Measurements from ENCODE around the gene TMEM116. TPM values are rescaled to one million over a fixed set of nuclear protein-coding genes. Genes with fewer than 3 reads are reported as not detected.
"Not testable (repeated sequence)": the region's sequence is repeated elsewhere in the genome, so short reads cannot be mapped to it uniquely, and the experiment has no call there.

TMEM116 gene
- total RNA-seq, 1 experiment from 2014 or later = 13.0 TPM

DNA sequence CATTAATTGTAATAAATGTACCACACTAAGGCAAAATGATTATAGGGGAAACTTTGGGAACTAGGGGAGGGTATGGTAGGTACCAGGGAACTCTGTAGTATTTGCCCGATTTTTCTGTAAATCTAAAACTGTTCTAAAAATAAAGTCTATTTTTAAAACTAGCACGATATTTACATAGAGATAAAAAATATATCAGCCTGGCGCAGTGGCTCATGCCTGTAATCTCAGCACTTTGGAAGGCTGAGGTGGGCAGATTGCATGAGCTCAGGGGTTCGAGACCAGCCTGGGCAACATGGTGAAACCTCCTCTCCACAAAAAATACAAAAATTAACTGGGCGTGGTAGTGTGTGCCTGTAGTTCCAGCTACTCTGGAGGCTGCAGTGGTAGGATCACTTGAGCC is 32.4 kb downstream of the TMEM116 start:
- DNase-seq (ENCODE audit: extremely low read depth, low read depth) = no peak

DNA sequence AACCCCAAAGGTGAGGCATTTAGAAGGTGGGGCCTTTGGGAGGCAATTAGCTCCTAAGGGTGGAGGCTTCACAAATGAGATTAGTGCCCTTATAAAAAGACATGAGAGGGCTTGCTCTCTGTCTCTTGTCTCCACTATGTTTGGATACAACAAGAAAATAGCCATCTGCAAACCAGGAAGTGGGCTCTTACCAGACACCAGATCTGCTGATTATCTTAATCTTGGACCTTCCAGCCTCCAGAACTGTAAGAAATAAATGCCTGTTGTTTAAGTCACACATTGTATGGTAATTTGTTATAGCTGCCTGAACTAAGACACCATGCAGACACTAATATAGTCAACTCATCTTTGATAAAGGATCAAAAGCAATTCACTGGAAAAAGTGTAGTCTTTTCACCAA is 34.4 kb downstream of the TMEM116 start:
- no peak for DNase-seq (ENCODE audit: extremely low read depth, low read depth)

DNA sequence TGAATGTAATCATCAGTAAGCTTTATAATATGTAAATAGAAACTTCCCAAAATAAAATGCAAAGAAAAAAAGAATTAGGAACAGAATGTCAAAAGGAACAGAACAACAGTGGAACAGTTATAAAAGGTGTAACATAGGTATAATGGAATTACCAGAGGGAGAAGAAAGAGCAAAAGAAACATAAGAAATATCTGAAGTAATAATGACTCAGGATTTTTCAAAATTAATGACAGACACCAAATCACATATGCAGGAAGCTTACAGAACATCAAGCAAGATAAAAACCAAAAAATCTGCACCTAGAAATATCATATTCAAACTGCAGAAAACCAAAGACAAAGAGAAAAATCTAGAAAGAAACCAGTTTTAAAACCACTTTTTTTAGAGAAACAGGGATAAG is 36.1 kb downstream of the TMEM116 start:
- DNase-seq (ENCODE audit: extremely low read depth, low read depth) = no peak

DNA sequence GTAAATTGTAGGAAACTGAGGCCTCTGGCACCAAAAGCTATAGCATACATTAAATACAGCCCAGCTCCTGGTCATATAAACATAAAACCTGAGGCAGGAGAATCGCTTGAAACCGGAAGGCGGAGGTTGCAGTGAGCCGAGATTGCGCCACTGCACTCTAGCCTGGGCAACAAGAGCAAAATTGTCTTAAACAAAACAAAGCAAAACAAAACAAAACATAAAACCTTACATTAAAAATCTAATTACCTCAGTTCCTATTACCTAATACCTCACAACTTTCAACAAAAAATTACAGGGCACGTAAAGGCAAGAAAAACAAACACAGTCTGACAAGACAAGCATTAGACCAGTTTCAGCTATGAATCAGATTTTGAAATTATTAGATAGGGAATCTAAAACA is 36.7 kb downstream of the TMEM116 start:
- DNase-seq (ENCODE audit: extremely low read depth, low read depth) = no peak

DNA sequence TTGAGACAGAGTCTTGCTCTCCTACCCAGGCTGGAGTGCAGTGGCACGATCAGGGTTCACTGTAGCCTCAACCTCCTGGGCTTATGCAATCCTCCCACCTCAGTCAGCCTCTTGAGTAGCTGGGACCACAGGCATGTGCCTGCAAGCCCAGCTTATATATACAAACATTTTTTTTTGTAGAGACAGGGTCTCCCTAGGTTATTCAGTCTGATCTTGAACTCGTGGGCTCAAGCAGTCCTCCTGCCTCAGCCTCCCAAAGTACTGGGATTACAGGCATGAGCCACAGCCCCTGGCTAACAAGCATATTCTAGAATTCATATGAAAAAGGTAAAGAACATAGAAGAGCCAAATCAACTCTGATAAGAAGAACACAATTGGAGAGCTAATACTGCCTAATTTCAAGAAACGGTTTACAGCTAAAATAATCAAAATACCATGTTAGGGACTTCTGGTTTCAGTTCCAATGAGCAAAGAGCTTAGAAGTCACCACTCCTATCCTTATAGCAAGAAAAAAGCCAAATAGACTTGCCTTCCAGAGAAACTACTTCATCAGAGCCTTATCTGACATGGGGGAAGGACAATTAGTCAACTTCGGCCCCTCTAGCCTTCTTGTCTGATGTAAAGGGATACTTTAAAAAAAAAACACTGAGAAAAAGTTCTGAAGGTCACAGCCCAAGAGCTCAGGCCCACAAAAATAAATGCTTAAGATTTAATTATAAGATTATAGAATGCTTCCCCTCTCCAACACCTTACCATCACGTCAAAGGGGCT is 37.6 kb downstream of the TMEM116 start:
- no peak for DNase-seq (ENCODE audit: extremely low read depth, low read depth)

DNA sequence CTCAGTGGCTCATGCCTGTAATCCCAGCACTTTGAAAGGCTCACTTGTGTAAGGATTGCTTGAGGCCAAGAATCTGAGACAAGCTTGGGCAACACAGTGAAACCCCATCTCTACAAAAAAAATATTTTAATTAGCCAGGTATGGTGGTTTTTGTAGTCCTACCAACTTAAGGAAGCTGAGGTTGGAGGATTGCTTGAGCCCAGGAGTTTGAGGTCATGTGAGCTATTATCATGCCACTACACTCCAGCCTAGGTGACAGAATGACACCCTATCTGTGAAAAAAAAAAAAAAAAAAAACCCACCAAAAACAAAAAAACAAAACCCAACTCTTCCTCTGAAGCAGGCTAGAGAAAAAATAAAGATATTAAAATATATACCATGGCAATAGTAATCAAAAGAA is 41.2 kb downstream of the TMEM116 start:
- no peak for DNase-seq (ENCODE audit: extremely low read depth, low read depth)

DNA sequence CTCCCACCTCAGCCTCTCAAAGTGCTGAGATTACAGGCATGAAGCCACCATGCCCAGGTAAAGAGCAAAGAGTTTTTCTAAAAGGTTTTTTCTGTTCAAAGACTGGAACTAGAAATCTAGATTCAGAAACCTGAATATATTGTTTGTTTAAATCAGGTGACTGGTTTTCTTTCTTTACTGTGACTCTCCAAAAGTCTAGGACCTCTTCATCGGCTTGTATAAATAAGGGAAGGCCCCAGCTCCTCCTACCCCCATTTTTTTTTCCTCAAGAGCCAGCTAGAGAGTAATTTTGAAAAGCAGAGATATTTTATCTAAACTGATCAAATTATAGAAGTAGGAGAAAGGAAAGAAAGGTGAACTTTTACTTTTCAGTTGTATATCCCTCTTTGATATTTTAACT is 48.0 kb downstream of the TMEM116 start:
- no peak for DNase-seq (ENCODE audit: extremely low read depth, low read depth)

DNA sequence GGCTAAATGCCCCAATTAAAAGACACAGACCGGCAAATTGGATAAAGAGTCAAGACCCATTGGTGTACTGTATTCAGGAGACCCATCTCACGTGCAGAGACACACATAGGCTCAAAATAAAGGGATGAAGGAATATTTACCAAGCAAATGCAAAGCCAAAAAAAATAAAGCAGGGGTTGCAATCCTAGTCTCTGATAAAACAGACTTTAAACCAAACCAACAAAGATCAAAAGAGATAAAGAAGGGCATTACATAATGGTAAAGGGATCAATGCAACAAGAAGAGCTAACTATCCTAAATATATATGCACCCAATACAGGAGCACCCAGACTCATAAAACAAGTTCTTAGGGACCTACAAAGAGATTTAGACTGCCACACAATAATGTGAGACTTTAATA is 53.4 kb downstream of the TMEM116 start:
- not testable (repeated sequence) for DNase-seq (ENCODE audit: extremely low read depth, low read depth)

DNA sequence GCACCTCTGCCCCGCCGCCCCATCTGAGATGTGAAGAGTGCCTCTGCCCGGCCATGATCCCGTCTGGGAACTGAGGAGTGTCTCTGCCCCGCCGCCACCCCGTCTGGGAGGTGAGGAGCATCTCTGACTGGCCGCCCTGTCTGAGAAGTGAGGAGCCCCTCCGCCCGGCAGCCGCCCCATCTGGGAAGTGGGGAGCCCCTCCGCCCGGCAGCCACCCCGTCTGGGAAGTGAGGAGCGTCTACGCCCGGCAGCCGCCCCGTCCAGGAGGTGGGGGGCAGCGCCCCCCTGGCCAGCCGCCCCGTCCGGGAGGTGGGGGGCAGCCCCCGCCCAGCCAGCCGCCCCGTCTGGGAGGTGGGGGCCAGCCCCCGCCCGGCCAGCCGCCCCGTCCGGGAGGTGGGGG is 55.7 kb downstream of the TMEM116 start:
- not testable (repeated sequence) for DNase-seq (ENCODE audit: extremely low read depth, low read depth)

DNA sequence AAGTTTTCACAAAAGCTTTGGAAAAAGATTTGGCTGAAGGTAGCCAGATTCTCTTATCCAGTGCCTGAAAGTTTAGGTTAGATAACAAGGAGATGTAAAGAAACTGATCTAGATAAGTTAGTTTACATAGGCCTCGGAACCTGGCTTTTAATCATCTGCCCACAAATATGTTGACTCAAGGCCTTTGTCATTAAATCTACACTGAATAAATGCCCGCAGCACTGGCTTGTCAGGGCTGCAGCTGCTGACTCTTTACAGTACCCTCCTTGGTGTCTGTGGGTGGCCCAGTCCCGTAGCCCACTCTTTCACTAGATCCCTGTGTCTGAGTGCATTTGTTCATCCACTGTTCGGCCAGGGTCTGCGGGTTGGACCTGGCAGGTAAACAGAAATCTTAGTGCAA is 58.0 kb downstream of the TMEM116 start:
- no peak for DNase-seq (ENCODE audit: extremely low read depth, low read depth)

DNA sequence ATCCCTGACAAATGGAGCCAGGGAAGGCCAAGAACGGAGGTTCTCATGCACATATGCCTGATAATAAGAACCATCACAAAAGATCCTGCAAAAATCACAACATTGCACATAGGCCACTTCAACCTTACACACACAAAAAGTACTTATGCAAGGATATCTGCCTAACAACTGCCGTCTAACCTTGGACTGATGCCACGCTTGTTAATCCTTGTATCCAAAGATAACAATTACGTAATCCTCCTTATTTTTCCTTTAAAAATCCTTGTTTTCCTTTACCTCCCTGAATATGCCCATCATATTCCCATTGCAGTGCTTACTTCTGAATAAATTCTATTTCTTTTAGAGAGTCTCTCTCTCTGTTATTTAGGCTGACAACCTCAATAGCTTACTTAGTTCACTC is 59.5 kb downstream of the TMEM116 start:
- DNase-seq (ENCODE audit: extremely low read depth, low read depth) = no peak

DNA sequence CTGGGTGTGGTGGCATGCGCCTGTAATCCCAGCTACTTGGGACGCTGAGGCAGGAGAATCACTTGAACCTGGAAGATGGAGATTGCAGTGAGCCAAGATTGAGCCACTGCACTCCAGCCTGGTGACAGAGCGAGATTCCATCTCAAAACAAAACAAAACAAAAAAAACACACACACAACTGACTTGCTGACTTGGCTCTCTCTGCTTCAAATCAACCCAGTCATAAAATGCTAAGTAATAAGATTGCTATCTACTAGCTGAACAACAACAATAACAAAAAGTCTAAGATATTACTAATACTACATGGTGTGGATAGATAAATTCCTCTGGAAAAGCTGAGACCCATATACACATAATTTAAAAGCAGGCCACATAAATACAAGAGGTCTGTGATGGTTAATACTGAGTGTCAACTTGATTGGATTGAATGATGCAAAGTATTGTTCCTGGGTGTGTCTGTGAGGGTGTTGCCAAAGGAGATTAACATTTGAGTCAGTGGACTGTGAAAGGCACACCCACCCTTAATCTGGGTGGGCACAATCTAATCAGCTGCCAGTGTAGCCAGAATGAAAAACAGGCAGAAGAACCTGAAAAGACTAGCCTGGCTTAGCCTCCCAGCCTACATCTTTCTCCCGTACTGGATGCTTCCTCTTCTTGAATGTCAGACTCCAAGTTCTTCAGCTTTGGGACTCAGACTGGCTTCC is 60.7 kb downstream of the TMEM116 start:
- not testable (repeated sequence) for DNase-seq (ENCODE audit: extremely low read depth, low read depth)

DNA sequence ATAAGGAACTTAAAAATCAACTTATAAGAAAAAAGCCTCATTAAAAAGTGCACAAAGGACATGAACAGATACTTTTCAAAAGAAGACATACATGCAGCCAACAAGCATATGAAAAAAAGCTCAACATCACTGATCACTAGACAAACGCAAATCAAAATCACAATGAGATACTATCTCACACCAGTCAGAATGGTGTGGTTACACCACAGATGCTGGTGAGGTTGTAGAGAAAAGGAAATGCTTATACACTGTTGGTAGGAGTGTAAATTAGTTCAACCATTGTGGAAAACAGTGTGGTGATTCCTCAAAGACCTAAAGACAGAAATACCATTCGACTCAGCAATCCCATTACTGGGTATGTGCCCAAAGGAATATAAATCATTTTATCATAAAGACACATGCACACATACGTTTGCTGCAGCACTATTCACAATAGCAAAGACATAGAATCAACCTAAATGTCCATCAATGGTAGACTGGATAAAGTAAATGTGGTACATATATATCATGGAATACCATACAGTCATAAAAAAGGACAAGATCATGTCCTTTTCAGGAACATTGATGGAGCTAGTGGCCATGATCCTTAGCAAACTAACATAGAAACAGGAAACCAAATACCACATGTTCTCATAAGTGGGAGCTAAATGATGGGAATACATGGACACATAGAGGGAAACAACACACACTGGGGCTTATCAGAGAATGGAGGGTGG is 61.8 kb downstream of the TMEM116 start:
- not testable (repeated sequence) for DNase-seq (ENCODE audit: extremely low read depth, low read depth)

DNA sequence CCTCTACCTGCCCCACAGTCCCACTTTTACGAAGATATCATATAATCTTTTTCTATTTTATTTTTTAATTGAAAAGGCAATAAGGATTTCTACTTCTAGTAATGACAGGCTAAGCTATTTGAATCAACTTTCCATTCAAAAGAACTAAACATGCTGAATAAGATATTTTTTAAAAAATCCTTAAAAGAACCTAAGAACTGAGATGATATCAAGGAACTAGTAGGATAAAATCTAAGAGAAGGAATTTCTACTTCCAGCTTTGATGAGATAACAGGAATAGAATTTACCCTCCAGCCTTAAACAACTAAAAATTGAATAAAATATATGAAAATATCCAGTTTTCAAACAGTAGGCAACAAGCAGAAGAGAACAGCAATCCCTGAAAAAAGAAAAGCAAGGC is 69.0 kb downstream of the TMEM116 start:
- DNase-seq (ENCODE audit: extremely low read depth, low read depth) = no peak

DNA sequence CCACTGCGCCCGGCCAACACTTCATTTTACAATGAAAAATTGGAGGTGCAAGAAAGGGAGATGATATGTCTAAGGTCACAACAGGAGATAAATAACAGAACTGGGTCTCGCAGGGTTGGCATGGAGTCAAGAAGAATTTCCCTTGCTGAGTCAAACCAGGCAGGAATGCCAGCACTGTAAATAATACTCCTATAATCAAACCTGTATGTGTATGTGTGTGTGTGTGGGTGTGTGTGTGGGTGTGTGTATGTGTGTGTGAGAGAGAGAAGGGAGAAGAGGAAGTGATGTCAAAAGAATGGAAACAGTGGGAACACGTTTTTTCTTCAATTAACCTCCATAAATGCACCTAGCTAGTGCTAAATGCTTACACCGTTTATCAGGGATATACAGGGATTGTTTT is 70.4 kb downstream of the TMEM116 start:
- no peak for DNase-seq (ENCODE audit: extremely low read depth, low read depth)

DNA sequence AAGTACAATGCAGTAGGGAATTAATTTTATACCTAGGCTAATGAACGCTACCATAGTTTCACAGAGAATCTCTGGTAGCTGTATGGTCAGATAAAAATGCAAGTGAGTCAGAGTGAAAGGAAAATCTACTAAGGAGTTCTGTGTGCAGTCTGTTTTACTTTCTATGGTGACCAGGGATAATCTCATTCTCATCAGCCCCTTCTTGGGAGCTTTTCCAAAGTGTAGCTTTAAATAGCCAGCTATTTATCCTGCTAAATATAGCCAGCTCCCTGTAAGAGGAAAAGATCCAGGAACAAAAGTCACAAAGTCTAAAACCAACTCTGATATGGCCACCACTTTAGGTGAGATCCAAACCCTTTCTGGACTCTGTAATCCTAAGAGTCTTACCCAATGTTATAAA is 75.5 kb downstream of the TMEM116 start:
- DNase-seq (ENCODE audit: extremely low read depth, low read depth) = no peak

DNA sequence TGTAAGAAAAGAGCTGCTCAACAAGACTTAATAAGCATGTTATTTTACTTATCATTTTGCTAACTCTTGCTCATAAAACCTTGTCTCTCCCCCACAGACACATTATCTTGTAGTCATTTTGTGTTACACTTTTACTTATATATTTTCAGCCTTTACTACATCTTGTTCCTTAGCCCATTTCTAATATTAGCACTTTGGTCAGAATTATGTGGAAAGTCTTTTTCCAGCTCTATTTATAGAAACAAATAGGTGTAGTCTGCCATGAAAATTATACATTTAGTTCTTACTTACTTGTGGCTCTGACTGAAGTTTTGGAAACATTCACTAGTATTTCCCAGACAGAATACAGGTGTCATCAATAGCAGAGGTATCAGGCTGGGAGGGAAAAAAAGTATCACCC is 76.1 kb downstream of the TMEM116 start:
- DNase-seq (ENCODE audit: extremely low read depth, low read depth) = no peak

DNA sequence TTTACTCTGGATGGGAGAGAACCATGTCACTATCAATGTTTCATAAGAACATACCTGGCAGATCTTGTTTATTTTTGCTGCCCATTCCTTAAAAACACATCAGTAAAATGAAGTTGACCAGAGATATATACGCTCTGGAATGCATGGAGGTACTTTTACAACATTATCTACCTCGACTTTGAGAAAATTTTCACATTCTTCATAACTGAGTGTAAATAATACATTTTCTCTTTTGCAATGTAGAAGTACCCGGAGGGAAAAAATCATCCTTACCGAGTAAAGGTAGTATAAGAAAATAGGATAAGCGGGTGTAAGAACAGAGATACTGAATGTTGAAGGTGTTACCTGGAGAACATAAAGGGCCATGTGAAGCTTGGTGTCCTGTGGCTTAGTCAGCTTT is 80.7 kb downstream of the TMEM116 start:
- no peak for DNase-seq (ENCODE audit: extremely low read depth, low read depth)

DNA sequence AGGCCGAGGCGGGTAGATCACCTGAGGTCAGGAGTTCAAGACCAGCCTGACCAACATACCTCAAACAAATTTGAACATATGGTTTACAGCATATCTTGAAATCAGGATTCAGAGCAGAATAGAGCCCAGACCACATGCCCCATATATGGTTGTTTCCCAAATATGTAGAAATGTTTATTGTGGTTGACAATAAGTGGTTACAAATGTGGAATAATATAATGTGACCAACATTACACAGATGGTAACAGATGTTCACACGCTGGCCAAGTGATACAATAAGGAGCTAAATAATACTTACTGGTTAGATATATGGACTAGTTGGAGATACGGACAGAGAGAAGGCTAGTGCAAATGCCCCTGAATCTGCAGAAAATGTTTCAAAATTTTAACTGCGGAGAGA is 85.6 kb downstream of the TMEM116 start:
- no peak for DNase-seq (ENCODE audit: extremely low read depth, low read depth)

DNA sequence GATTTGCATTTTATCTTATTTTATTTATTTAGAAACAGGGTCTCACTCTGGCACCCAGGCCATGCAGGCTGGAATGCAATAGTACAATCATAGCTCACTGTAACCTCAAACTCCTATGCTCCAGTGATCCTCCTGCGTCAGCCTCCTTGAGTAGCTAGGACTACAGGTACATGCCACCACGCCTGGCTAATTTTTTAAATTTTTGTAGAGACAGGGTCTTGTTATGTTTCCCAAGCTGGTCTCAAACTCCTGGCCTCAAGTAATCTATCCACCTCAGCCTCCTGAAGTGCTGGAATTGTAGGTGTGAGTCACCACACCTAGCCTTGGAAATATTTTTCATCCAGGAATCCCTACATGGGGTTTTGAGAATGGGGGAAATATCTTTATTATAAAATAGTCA is 86.3 kb downstream of the TMEM116 start:
- DNase-seq (ENCODE audit: extremely low read depth, low read depth) = no peak

DNA sequence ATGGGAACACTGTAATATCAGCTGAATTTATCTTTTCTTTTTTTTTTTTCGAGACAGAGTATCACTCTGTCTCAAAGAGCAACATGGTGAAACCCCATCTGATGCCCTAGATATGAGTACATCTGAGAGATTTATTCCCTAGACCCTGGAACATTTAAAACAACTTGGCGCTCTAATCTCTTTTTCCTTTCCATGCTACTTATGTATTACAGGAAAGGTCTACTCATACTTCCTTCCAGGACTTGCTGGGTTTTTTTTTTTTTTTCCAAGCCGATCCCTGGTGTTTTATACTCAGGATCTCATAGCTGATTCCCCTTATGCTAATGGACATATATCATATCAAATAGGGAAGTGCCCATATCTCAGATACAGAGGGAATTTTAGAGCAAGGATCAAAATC is 87.8 kb downstream of the TMEM116 start:
- no peak for DNase-seq (ENCODE audit: extremely low read depth, low read depth)

DNA sequence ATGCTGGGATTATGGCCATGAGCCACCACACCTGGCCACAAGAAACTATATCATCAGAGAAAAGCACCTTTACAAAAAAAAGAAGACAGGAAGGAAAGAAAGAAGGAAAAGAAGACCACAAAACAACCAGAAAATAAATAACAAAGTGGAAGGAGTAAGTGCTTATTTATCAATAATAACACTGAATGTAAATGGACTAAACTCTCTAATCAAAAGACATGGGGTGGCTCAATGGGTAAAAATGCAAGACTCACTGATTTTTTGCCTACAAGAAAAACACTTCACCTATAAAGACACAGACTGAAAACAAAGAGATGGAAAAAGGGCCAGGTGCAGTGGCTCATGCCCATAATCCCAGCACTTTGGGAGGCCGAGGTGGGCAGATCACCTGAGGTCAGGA is 105.2 kb downstream of the TMEM116 start:
- DNase-seq (ENCODE audit: extremely low read depth, low read depth) = no peak
